HUES48 (cell line): Measurements from ENCODE around the gene GNB1.
"Not testable (repeated sequence)": the region's sequence is repeated elsewhere in the genome, so short reads cannot be mapped to it uniquely, and the experiment has no call there.

Experiments used
- H3K27ac ChIP-seq: one replicate; pipeline ENCODE4 v1.7.0; 2013; ENCODE audit warnings: low read depth, low read length, inconsistent platforms
- H3K27me3 ChIP-seq: 2 replicates; pipeline ENCODE4 v1.6.1; 2013; ENCODE audit warnings: mild to moderate bottlenecking, low read length; ENCODE audit not compliant: control insufficient read depth, insufficient read depth
- H3K36me3 ChIP-seq: 2 replicates; pipeline ENCODE4 v1.6.1; 2013; ENCODE audit warnings: low read length; ENCODE audit not compliant: control insufficient read depth, insufficient read depth
- H3K4me1 ChIP-seq: 2 replicates; pipeline ENCODE4 v1.6.1; 2013; ENCODE audit warnings: mild to moderate bottlenecking, low read length; ENCODE audit not compliant: control insufficient read depth, insufficient read depth
- H3K4me3 ChIP-seq: 2 replicates; pipeline ENCODE4 v1.5.1; 2013; ENCODE audit warnings: mild to moderate bottlenecking, low read depth, low read length
- H3K9ac ChIP-seq: 2 replicates; pipeline ENCODE4 v1.6.1; 2013; ENCODE audit warnings: mild to moderate bottlenecking, low read depth, low read length, moderate library complexity
- H3K9me3 ChIP-seq: 2 replicates; pipeline ENCODE4 v1.6.1; 2013; ENCODE audit warnings: low read length; ENCODE audit not compliant: control insufficient read depth, insufficient read depth

Gene GNB1

DNA sequence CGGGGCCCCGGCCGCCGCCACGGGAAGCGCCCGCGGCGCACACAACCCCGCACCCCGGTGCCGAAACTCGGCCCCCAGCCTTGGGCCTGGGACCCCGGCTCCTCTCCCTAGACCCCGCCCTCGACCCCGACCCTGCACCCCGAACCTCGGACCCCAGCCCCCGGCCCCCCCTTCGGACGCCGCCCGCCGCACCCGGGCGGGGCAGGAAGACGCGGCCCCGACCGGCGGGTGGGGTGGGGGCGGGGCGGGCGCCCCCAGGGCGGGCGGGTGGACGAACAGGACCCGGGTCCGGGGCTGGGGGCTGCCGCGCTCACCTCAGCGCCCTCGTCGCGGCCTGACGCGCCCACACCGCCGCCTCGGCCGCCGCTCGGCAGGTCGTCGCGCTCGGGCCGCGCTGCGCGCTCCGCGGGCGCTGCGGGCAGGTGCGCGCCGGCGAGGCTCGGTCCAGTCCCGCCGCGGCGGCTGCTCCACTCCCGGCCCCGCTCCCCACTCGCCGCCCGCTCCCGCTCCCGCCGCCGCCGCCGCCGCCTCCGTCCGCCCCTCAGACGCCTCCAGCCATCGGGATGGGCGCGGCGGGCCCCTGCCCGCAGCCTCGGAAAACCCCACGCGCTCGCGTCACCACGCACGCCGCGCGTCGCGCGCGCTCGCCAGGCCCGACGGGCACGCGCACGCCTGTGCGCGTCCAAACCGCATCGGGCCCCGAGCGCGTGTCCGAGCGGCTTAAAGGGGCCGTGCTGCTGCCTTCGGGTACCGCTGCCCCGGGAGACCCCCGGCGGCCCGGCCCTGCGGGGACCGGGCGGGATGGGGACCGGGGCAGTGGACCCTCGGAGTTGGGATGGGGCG, at the start of gene GNB1:
GNB1 (minus strand) TSS at position 582 of the 843 bp plus-strand sequence. CDS start 65,634 bp downstream, outside the sequence.
- peak within 1 kb of the TSS; percentile 88 for H3K27ac ChIP-seq
- H3K9ac ChIP-seq, result peak within 1 kb of the TSS; percentile 97
- H3K36me3 ChIP-seq, result no peaks in the 10 kb centered on the region
- no peaks in the 10 kb centered on the region for H3K9me3 ChIP-seq
- peaks cover 26% of the 10 kb centered on the region for H3K4me1 ChIP-seq
- H3K4me3 ChIP-seq, result peak within 1 kb of the TSS; percentile 91
- H3K27me3 ChIP-seq, result no peaks in the 10 kb centered on the region

DNA sequence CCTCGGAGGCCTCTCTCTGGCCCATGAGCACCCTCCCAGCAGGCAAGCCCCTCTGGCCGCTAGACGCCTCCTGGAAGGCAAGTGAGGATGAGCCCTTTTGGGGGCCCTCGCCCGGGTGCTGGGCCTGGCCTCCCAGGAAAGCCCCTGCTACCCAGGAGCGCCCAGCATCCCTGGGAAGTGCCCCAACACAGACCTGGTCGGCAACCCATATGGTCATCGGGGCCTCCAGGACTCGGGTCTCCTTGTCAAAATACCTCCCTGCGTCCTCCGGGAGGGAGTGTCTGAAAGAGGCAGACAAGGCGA, 49.2 kb upstream of the GNB1 start:
- Histone ChIP-seq H3K9me3 (peaks cover under 1% of the 10 kb centered on the region; the same call in 1 of the 2 replicates), H3K27me3 (no peaks in the 10 kb centered on the region), H3K36me3 (no peaks in the 10 kb centered on the region), H3K9ac (no peak overlapping the region), H3K4me3 (no peak overlapping the region), H3K27ac (no peak overlapping the region), H3K4me1 (peaks cover 4% of the 10 kb centered on the region; the same call in 1 of the 2 replicates)

DNA sequence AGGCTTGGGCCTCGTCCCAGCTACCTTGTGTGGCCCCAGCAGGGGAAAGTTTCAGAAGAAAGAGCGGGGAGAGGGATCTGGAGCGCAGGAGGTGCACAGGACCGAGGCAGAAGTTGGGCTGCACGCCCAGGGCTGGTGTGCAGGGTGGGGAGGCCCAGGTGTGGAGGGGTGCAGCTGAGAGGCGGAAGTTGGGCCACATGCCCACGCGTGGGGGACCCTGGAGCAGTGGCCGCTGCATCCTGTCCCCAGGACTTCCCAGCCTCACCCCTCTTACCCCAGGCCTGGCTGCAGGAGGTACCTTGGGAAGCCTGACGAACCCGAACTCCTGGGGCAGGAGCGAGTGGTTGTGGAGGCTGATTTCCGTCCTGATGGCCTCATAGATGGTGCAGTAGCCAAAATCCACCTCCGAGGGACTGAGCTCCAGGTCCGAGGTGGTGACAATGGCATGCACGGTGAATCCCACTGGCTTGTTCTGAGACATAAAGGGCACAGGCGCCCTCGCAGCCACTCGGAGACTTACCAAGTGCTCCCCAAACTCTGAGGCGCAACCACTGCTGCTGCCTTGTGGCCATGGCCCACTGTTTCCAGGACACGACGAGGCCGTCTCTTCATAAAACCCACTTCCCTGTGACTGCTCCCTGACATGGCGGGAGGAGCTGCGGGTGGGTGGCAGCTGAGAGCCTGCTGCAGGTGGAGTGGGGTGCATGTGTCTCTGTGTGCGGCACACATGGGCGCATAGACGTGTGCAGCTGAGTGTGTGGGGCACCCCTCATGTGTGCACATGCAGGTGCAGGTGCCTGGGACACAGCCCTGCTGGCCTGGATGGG, 48.6 kb upstream of the GNB1 start:
- Histone ChIP-seq H3K9me3 (peaks cover 6% of the 10 kb centered on the region), H3K4me1 (peaks cover 4% of the 10 kb centered on the region; the same call in 1 of the 2 replicates), H3K9ac (no peak overlapping the region), H3K4me3 (no peak overlapping the region), H3K36me3 (no peaks in the 10 kb centered on the region), H3K27ac (no peak overlapping the region), H3K27me3 (no peaks in the 10 kb centered on the region)

DNA sequence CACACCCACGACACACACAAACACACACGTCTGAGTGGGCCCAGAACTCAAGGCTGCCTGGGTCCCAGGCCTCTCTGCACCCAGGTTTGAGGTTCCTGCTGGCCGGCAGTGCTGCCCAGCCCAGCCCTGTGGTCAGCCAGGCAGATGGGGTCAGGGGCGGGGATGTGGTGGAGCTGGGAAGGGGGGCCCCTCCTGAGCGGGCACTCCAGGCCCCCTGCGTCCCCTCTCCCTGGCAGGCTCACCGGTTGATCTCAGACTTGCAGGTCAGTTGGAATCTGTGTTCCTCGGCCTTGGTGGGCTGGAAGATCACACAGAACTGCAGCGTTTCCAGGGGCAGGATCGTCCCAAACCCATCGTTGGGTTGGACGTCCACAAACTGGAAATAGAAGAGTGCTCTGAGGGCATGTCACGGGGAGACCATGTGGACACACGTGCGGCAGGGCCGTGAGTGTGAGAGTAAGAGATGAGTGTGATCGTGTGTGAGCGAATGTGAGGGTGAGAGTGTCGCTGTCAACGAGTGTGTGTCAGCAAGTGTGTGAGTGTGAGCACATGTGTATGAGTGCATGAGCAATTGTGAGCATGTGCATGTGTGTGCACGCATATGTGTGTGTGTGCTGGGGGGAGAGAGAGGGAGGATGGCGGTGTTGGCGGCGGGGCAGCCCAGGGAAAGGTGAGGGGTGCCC, 47.9 kb upstream of the GNB1 start:
- Histone ChIP-seq H3K4me3 (no peak overlapping the region), H3K27ac (no peak overlapping the region), H3K36me3 (no peaks in the 10 kb centered on the region), H3K9ac (no peak overlapping the region), H3K9me3 (peaks cover 14% of the 10 kb centered on the region), H3K4me1 (peaks cover 2% of the 10 kb centered on the region; the same call in 1 of the 2 replicates), H3K27me3 (no peaks in the 10 kb centered on the region)

DNA sequence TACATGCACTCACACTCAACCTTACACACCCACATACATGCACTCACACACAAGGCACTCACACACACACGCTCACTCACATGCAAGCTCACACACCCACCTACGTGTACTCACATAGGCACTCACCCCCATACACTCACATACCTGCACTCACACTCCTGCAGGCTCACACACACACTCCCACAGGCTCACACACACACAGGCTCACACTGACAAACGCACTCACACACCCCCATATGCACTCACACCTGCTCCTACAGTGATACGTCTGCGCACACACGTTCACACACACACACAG, 47.3 kb upstream of the GNB1 start:
- Histone ChIP-seq H3K27ac (no peak overlapping the region), H3K9ac (no peak overlapping the region), H3K4me3 (no peak overlapping the region), H3K27me3 (no peaks in the 10 kb centered on the region), H3K4me1 (no peaks in the 10 kb centered on the region), H3K36me3 (no peaks in the 10 kb centered on the region), H3K9me3 (peaks cover 14% of the 10 kb centered on the region)

DNA sequence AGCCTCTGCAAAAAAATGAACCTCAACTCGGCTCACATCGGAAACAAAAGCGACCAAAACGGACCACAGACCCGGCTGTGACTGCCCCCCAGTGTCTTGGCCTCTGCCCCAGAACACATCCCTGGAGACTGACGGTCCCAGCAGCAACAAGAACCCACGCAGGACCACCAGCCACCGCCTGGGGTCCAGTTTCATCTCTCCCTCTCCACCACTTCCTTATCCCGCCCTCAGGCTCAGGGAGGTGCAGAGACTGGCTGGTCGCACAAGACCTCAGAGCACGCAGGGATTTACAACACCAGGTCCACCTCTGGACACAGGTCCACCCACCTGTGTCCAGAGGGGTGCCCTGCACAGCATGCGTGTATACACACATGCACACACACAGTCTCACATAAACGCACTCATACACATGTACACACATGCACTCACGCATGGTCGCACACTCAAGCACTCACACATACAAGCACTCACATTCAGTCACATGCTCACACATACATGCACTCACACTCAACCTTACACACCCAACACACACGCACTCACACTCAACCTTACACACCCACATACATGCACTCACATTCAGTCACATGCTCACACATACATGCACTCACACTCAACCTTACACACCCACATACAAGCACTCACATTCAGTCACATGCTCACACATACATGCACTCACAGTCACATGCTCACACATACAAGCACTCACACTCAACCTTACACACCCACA, 46.8 kb upstream of the GNB1 start:
- Histone ChIP-seq H3K4me1 (no peaks in the 10 kb centered on the region), H3K36me3 (no peaks in the 10 kb centered on the region), H3K9me3 (peaks cover 14% of the 10 kb centered on the region), H3K4me3 (no peak overlapping the region), H3K9ac (no peak overlapping the region), H3K27me3 (no peaks in the 10 kb centered on the region), H3K27ac (no peak overlapping the region)

DNA sequence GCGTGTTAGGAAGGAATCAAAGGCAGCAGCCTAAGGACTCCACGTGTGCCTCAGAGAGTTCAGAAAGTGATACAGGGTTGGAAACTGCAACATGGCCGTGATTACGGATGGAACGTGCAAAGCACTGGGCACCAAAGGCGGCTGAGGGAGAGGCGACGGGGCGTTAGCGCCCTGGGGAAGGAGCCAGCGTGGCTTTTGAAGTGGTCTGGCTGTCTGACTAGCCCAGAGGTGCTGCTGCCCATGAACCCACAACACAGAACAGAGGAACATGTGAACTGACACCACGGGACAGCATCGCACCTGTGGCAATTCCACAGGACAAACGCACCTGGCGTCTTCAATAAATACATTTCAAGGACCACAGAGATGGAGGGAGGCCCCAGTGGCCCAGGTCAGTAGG, 46.2 kb upstream of the GNB1 start:
- Histone ChIP-seq H3K27me3 (no peaks in the 10 kb centered on the region), H3K4me1 (no peaks in the 10 kb centered on the region), H3K9me3 (peaks cover 14% of the 10 kb centered on the region), H3K4me3 (no peak overlapping the region), H3K27ac (no peak overlapping the region), H3K9ac (no peak overlapping the region), H3K36me3 (no peaks in the 10 kb centered on the region)

DNA sequence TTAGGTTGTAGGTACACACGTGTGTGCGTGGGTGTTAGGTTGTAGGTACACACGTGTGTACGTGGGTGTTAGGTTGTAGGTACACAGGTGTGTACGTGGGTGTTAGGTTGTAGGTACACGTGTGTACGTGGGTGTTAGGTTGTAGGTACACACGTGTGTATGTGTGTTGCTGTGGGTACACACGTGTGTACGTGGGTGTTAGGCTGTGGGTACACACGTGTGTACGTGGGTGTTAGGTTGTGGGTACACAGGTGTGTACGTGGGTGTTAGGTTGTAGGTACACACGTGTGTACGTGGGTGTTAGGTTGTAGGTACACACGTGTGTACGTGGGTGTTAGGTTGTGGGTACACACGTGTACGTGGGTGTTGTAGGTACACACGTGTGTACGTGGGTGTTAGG, 44.0 kb upstream of the GNB1 start:
- not testable (repeated sequence) for H3K27ac ChIP-seq, H3K9ac ChIP-seq, H3K4me1 ChIP-seq, H3K27me3 ChIP-seq, H3K36me3 ChIP-seq
- Histone ChIP-seq H3K4me3 (0 out of 2 replicates have a peak overlapping the region, but pooled peaks have one; percentile 14), H3K9me3 (peaks cover 14% of the 10 kb centered on the region)

DNA sequence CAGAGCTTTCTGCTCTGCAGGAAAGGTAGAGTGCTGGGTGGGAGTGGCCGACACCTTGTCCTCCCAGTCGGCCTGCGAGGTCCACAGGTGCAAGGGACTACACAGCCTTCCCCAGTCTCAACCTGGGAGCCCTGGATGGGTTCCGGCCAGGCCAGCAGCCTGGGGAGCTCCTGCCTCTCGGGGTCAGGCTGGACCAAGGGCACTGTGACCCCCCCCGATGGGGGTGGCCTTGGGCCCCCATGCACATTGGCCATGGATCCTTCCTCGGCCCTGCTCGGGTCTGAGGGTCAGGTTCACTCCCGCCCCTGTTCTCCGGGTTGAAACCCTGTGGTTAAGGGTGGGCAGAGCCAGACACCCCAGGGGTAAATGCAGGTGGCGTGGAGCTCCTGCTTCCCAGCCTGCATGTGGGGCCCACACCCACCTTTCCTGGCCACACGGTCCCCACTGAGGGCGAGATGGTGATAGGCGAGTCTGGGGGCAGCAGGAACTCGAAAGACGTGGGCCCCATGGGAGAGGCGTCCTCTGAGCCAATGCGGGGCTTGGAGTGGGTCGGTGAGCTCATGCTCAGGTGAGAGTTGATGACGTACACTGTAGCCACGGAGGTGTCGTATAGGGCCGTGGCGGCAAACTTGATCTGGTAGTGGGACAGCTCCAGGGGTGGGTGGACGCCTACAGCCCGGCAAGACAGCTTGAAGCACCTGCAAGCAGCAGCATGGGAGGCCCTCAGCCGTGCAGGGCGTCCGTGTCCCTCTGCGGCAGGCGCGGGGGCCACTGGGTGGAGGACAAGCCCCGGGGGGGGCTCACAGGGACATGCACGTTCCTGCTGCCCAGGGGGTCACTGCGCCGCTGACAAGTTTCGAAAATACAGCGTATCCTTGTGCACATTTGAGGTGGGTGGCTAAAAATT, 39.0 kb upstream of the GNB1 start:
- no peaks in the 10 kb centered on the region for H3K27me3 ChIP-seq
- H3K9ac ChIP-seq, result no peak overlapping the region
- H3K4me3 ChIP-seq, result no peak overlapping the region

DNA sequence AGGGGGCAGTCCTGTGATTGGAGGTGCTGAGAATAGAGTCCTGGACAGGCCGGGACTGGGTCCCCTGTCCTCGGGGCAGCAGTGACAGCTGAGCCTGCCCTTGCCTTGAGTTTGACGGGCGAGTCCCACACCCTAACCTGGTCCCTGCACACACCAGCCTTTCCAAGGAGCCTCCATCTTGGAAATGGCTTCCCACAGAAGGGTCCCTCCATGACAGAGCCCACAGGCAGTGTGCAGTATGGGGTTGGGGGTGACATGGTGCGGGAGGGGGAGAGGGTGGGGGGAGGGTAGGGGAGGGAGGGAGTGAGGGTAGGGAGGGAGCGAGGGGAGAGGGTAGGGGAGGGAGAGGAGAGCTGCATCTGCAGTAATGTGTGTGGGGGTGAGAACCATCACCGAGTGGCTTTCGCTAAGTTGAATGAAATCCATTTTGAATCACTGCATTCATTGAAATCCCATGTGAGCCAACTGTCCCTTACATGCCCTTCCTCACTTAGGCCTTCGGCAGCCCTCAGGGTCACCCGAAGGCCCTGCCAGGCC, 38.3 kb upstream of the GNB1 start:
- no peak overlapping the region for H3K9ac ChIP-seq
- H3K27me3 ChIP-seq, result no peaks in the 10 kb centered on the region
- H3K4me1 ChIP-seq, result no peaks in the 10 kb centered on the region
- H3K4me3 ChIP-seq, result no peak overlapping the region
- no peaks in the 10 kb centered on the region for H3K36me3 ChIP-seq
- H3K27ac ChIP-seq, result no peak overlapping the region
- peaks cover 4% of the 10 kb centered on the region for H3K9me3 ChIP-seq

More for the DNA sequence above, 39.0 kb upstream of the GNB1 start:
- Histone ChIP-seq H3K4me1 (no peaks in the 10 kb centered on the region), H3K9me3 (peaks cover 11% of the 10 kb centered on the region), H3K27ac (no peak overlapping the region), H3K36me3 (no peaks in the 10 kb centered on the region)
